ENCODE measurements around the gene CNTNAP2. TPM values are rescaled to one million over a fixed set of nuclear protein-coding genes. Genes with fewer than 3 reads are reported as not detected.

Gene CNTNAP2
- total and polyA plus RNA-seq, 2 experiments from 2014 or later = not detected

- H3F3A ChIP-seq (ENCODE audit: insufficient read depth) = no peaks in the 10 kb centered on the region
- no peaks in the 10 kb centered on the region for H3K27me3 ChIP-seq (replicated peaks; ENCODE audit: insufficient read depth)
- no peaks in the 10 kb centered on the region for H3K9me2 ChIP-seq (ENCODE audit: insufficient read depth)
- no peaks in the 10 kb centered on the region for H3K4me1 ChIP-seq (ENCODE audit: insufficient read depth)
- H3K27ac ChIP-seq = no peak overlapping the region
- DNase-seq = no peak
- no peak overlapping the region for H3K4me3 ChIP-seq
- no peak overlapping the region for H3K9ac ChIP-seq
- no peaks in the 10 kb centered on the region for H3K36me3 ChIP-seq (ENCODE audit: low read depth)
- H3K79me2 ChIP-seq (ENCODE audit: insufficient read depth) = no peaks in the 10 kb centered on the region
- H3K4me2 ChIP-seq (ENCODE audit: unreplicated experiment) = no peak overlapping the region
- no peaks in the 10 kb centered on the region for H3K9me3 ChIP-seq (ENCODE audit: low read depth)
- TF ChIP-seq EZH2phosphoT487 (IDR thresholded peaks at IDR 0.05; ENCODE audit: insufficient read depth, low read depth) = no peak
- no peak for TF ChIP-seq EZH2 (IDR thresholded peaks at IDR 0.05; ENCODE audit: insufficient read depth, poor library complexity, severe bottlenecking)
- H4K20me1 ChIP-seq (ENCODE audit: insufficient read depth) = no peaks in the 10 kb centered on the region
- H2AFZ ChIP-seq = no peak overlapping the region
- in situ Hi-C loops (cut with MboI) = no loop called here
Observed at GRCh38 chr7:147674705-147675104, 1558.1 kb downstream of the CNTNAP2 start.

- no peak overlapping the region for H3K4me3 ChIP-seq
- no peaks in the 10 kb centered on the region for H3K9me2 ChIP-seq (ENCODE audit: insufficient read depth)
- no peak for DNase-seq
- no peaks in the 10 kb centered on the region for H3K4me1 ChIP-seq (ENCODE audit: insufficient read depth)
- H3K4me2 ChIP-seq (ENCODE audit: unreplicated experiment) = no peak overlapping the region
- no peak for TF ChIP-seq EZH2phosphoT487 (IDR thresholded peaks at IDR 0.05; ENCODE audit: insufficient read depth, low read depth)
- no peak for TF ChIP-seq EZH2 (IDR thresholded peaks at IDR 0.05; ENCODE audit: insufficient read depth, poor library complexity, severe bottlenecking)
- H3K9ac ChIP-seq = no peak overlapping the region
- H3K79me2 ChIP-seq (ENCODE audit: insufficient read depth) = no peaks in the 10 kb centered on the region
- 16 to 26% methylated on average over 1 of the region's 1 CpG for WGBS, 2 experiments (ENCODE audit: low coverage in 1 of 2, low lambda C conversion rate in 2 of 2, missing lambda C conversion rate in 2 of 2)
- no peaks in the 10 kb centered on the region for H4K20me1 ChIP-seq (ENCODE audit: insufficient read depth)
- H3K36me3 ChIP-seq (ENCODE audit: low read depth) = no peaks in the 10 kb centered on the region
- H3K9me3 ChIP-seq (ENCODE audit: low read depth) = no peaks in the 10 kb centered on the region
- no peak overlapping the region for H2AFZ ChIP-seq
- H3F3A ChIP-seq (ENCODE audit: insufficient read depth) = no peaks in the 10 kb centered on the region
- no peak overlapping the region for H3K27ac ChIP-seq
- in situ Hi-C loops (cut with MboI) = no loop called here
- H3K27me3 ChIP-seq (replicated peaks; ENCODE audit: insufficient read depth) = no peaks in the 10 kb centered on the region
Observed at GRCh38 chr7:147678943-147679342, 1562.3 kb downstream of the CNTNAP2 start.

GRCh38 chr7:147681530-147681929, 1564.9 kb downstream of the CNTNAP2 start:
- no peak for DNase-seq
- H3K79me2 ChIP-seq (ENCODE audit: insufficient read depth) = no peaks in the 10 kb centered on the region
- no peaks in the 10 kb centered on the region for H3K9me3 ChIP-seq (ENCODE audit: low read depth)
- no peaks in the 10 kb centered on the region for H3K27me3 ChIP-seq (replicated peaks; ENCODE audit: insufficient read depth)
- 0 to 6% methylated on average over 1 of the region's 1 CpG for WGBS, 2 experiments (ENCODE audit: low coverage in 1 of 2, low lambda C conversion rate in 2 of 2, missing lambda C conversion rate in 2 of 2)
- no peaks in the 10 kb centered on the region for H3K9me2 ChIP-seq (ENCODE audit: insufficient read depth)
- H3K4me2 ChIP-seq (ENCODE audit: unreplicated experiment) = no peak overlapping the region
- no peak overlapping the region for H3K27ac ChIP-seq
- no peak overlapping the region for H3K9ac ChIP-seq
- H2AFZ ChIP-seq = no peak overlapping the region
- no peak overlapping the region for H3K4me3 ChIP-seq
- in situ Hi-C loops (cut with MboI) = no loop called here
- no peaks in the 10 kb centered on the region for H3K36me3 ChIP-seq (ENCODE audit: low read depth)
- H3F3A ChIP-seq (ENCODE audit: insufficient read depth) = no peaks in the 10 kb centered on the region
- H3K4me1 ChIP-seq (ENCODE audit: insufficient read depth) = no peaks in the 10 kb centered on the region
- no peak for TF ChIP-seq EZH2phosphoT487 (IDR thresholded peaks at IDR 0.05; ENCODE audit: insufficient read depth, low read depth)
- TF ChIP-seq EZH2 (IDR thresholded peaks at IDR 0.05; ENCODE audit: insufficient read depth, poor library complexity, severe bottlenecking) = no peak
- H4K20me1 ChIP-seq (ENCODE audit: insufficient read depth) = no peaks in the 10 kb centered on the region

DNA sequence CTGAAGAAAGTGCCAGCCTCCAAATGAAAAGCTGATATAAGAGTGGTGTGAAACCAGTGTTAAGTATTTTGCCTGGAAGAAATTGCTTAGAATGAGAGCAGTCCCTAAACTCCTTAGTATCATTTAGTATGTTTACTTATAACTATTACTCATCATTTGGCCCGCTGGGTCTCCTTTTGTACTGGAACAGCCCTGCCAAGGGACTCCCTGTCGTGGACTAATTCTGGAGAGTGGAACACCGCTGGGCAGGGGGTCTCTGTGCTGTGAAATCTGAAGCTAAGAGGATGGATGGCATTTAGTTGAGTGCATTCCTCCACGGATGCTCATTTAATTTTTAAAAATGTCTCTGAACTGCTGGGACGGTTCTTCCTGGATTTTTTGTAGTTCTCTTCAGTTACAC, 1584.1 kb downstream of the CNTNAP2 start:
- H3K27me3 ChIP-seq (replicated peaks; ENCODE audit: insufficient read depth) = no peaks in the 10 kb centered on the region
- H2AFZ ChIP-seq = no peak overlapping the region
- no peaks in the 10 kb centered on the region for H3K9me2 ChIP-seq (ENCODE audit: insufficient read depth)
- no peaks in the 10 kb centered on the region for H4K20me1 ChIP-seq (ENCODE audit: insufficient read depth)
- H3K79me2 ChIP-seq (ENCODE audit: insufficient read depth) = no peaks in the 10 kb centered on the region
- no peaks in the 10 kb centered on the region for H3K4me1 ChIP-seq (ENCODE audit: insufficient read depth)
- H3K36me3 ChIP-seq (ENCODE audit: low read depth) = no peaks in the 10 kb centered on the region
- peak; percentile 1 for DNase-seq
- H3K27ac ChIP-seq = no peak overlapping the region
- no peak for TF ChIP-seq EZH2phosphoT487 (IDR thresholded peaks at IDR 0.05; ENCODE audit: insufficient read depth, low read depth)
- H3K9me3 ChIP-seq (ENCODE audit: low read depth) = no peaks in the 10 kb centered on the region
- no peak overlapping the region for H3K4me3 ChIP-seq
- H3K9ac ChIP-seq = no peak overlapping the region
- H3K4me2 ChIP-seq (ENCODE audit: unreplicated experiment) = no peak overlapping the region
- 7 to 8% methylated on average over 5 of the region's 5 CpGs for WGBS, 2 experiments (ENCODE audit: low coverage in 1 of 2, low lambda C conversion rate in 2 of 2, missing lambda C conversion rate in 2 of 2)
- H3F3A ChIP-seq (ENCODE audit: insufficient read depth) = no peaks in the 10 kb centered on the region
- in situ Hi-C loops (cut with MboI) = no loop called here

- Histone ChIP-seq H3K27ac (no peak overlapping the region), H3K9me2 (ENCODE audit: insufficient read depth) (no peaks in the 10 kb centered on the region), H4K20me1 (ENCODE audit: insufficient read depth) (no peaks in the 10 kb centered on the region), H3F3A (ENCODE audit: insufficient read depth) (no peaks in the 10 kb centered on the region), H2AFZ (no peak overlapping the region), H3K4me1 (ENCODE audit: insufficient read depth) (no peaks in the 10 kb centered on the region), H3K27me3 (replicated peaks; ENCODE audit: insufficient read depth) (no peaks in the 10 kb centered on the region), H3K36me3 (ENCODE audit: low read depth) (no peaks in the 10 kb centered on the region), H3K4me3 (no peak overlapping the region), H3K9ac (no peak overlapping the region), H3K79me2 (ENCODE audit: insufficient read depth) (no peaks in the 10 kb centered on the region), H3K9me3 (ENCODE audit: low read depth) (no peaks in the 10 kb centered on the region), H3K4me2 (ENCODE audit: unreplicated experiment) (no peak overlapping the region)
- TF ChIP-seq EZH2phosphoT487 (IDR thresholded peaks at IDR 0.05; ENCODE audit: insufficient read depth, low read depth) (no peak), EZH2 (IDR thresholded peaks at IDR 0.05; ENCODE audit: insufficient read depth, poor library complexity, severe bottlenecking) (no peak)
- in situ Hi-C loops (cut with MboI) = no loop called here
- no peak for DNase-seq
Observed at GRCh38 chr7:147707926-147708325, 1591.3 kb downstream of the CNTNAP2 start.

Measured in GM23248 (cell line).